ENCODE measurements around the gene NPBWR2.

GRCh38 chr20:64153410-64153809 lies 46.0 kb upstream of the NPBWR2 start:
- TF ChIP-seq POLR2A (IDR thresholded peaks at IDR 0.05; ENCODE audit: low read length) (no peak), GATA1 (IDR thresholded peaks at IDR 0.05; ENCODE audit: low read depth, low read length) (no peak)
